ENCODE data around the gene EFNB2. TPM values are rescaled to one million over a fixed set of nuclear protein-coding genes. Genes with fewer than 3 reads are reported as not detected.

The EFNB2 gene
- total and polyA plus RNA-seq, 2 of the 13 experiments (the other 11 are each of a cell fraction or from before 2014, with no cell fraction given), result 0.11 to 0.20 TPM

GRCh38 chr13:106493533-106494220 lies 41.8 kb downstream of the EFNB2 start (continued):
- TF ChIP-seq HNF1A (IDR thresholded peaks at IDR 0.05; ENCODE audit: low read depth) (no peak), HNF1A (CRISPR knock-in tag; IDR thresholded peaks at IDR 0.05; ENCODE audit: borderline replicate concordance) (no peak), ARNT2 (CRISPR knock-in tag; IDR thresholded peaks at IDR 0.05; ENCODE audit: low read depth) (no peak), ZFP36L2 (CRISPR knock-in tag; IDR thresholded peaks at IDR 0.05) (no peak), KAT7 (CRISPR knock-in tag; IDR thresholded peaks at IDR 0.05; ENCODE audit: borderline replicate concordance) (no peak), ZEB1 (IDR thresholded peaks at IDR 0.05; ENCODE audit: insufficient replicate concordance, low read depth) (no peak)

- Histone ChIP-seq H3K9me3 (ENCODE audit: low read length) (no peaks in the 10 kb centered on the region), H3K4me1 (ENCODE audit: insufficient read depth, low read length) (no peaks in the 10 kb centered on the region), H3K27ac (ENCODE audit: extremely low read length, insufficient read depth, low read length) (no peak overlapping the region), H4K20me1 (ENCODE audit: insufficient read depth, low read length) (no peaks in the 10 kb centered on the region), H3K79me2 (ENCODE audit: insufficient read depth, low read length) (no peaks in the 10 kb centered on the region), H3K9ac (ENCODE audit: insufficient read depth, low read depth, low read length) (no peak overlapping the region), H3K4me2 (ENCODE audit: low read depth, low read length) (no peak overlapping the region), H3K4me3 (replicated peaks in 1 of 3; ENCODE audit: insufficient read depth in 1 of 3, low read depth in 2 of 3, low read length in 3 of 3) (no peak overlapping the region), H2AFZ (ENCODE audit: low read length) (no peak overlapping the region), H3K36me3 (replicated peaks in 1 of 2; ENCODE audit: control insufficient read depth in 1 of 2, insufficient read depth in 2 of 2, low read length in 2 of 2) (no peaks in the 10 kb centered on the region), H3K27me3 (ENCODE audit: control insufficient read depth in 1 of 2, insufficient read depth in 2 of 2, low read length in 2 of 2) (no peaks in the 10 kb centered on the region; a peak in 1 of 5 replicates)
- DNase-seq (ENCODE audit: low spot score), result no peak
- FAIRE-seq, result no peak
- no peak for ATAC-seq
- no TSS peak for BruUV-seq (replicated peaks)
- WGBS (ENCODE audit: low lambda C conversion rate), result 76% methylated on average over 33 of the region's 54 CpGs
- intact Hi-C loops (cut with micrococcal nuclease; ENCODE audit: unreplicated experiment) (no loop called here), in situ Hi-C loops (cut with HindIII; ENCODE audit: extremely low pct_ligation_motif_present, low pct_unique_long_range_greater_than_20kb) (no loop called here)
- CTCF ChIA-PET (ENCODE audit: low intra/inter-chr PET ratio, low total read pairs), result no interaction called here
- POLR2A ChIA-PET, result no interaction called here
- TF ChIP-seq SUZ12 (IDR thresholded peaks at IDR 0.05; ENCODE audit: low read depth, low read length) (no peak), ZC3H13 (CRISPR knock-in tag; IDR thresholded peaks at IDR 0.05) (no peak), NFE2L1 (CRISPR knock-in tag; IDR thresholded peaks at IDR 0.05; ENCODE audit: borderline replicate concordance) (no peak), ZHX2 (IDR thresholded peaks at IDR 0.05; ENCODE audit: low read depth) (no peak), ZHX2 (CRISPR knock-in tag; IDR thresholded peaks at IDR 0.05; ENCODE audit: borderline replicate concordance) (no peak), AGO2 (optimal IDR thresholded peaks at IDR 0.05; ENCODE audit: low read depth, low read length) (no peak)
These were observed 42.6 kb downstream of the EFNB2 start for GRCh38 chr13:106492588-106493475.
